Hepatocyte (in vitro differentiated cells): ENCODE data around the gene RPP25L. TPM values are rescaled to one million over a fixed set of nuclear protein-coding genes. Genes with fewer than 3 reads are reported as not detected.
A peak's percentile ranks its signal among the peaks of the same experiment; 100 is the strongest.

Source experiments
- DNase-seq: peaks from one replicate; pipeline ENCODE4 v3.0.0-alpha.2; 2016; ENCODE audit warnings: low spot score
- H2AFZ ChIP-seq: fragments of 200-600 bp; sonication (generic); 2 replicates; pipeline ENCODE4 v1.6.0; 2016; ENCODE audit warnings: antibody characterized with exemption, mild to moderate bottlenecking
- H3K27ac ChIP-seq: fragments of 200-600 bp; sonication (generic); 2 replicates; pipeline ENCODE4 v1.5.1; 2016; ENCODE audit warnings: mild to moderate bottlenecking
- H3K27me3 ChIP-seq: fragments of 200-600 bp; sonication (generic); 2 replicates; pipeline ENCODE4 v1.6.1; 2016
- H3K36me3 ChIP-seq: fragments of 200-600 bp; sonication (generic); replicated peaks from 2 replicates; pipeline ENCODE4 v1.5.1; 2016; ENCODE audit warnings: low read depth; ENCODE audit not compliant: insufficient read depth
- H3K4me1 ChIP-seq: fragments of 200-600 bp; sonication (generic); 2 replicates; pipeline ENCODE4 v1.5.1; 2016; ENCODE audit warnings: mild to moderate bottlenecking, moderate library complexity; ENCODE audit not compliant: insufficient read depth
- H3K4me2 ChIP-seq: fragments of 200-600 bp; sonication (generic); 2 replicates; pipeline ENCODE4 v1.6.0; 2016
- H3K4me3 ChIP-seq: fragments of 200-600 bp; sonication (generic); 2 replicates; pipeline ENCODE4 v1.5.1; 2016; ENCODE audit warnings: mild to moderate bottlenecking
- H3K79me2 ChIP-seq: fragments of 200-600 bp; sonication (generic); 2 replicates; pipeline ENCODE4 v1.6.0; 2017; ENCODE audit warnings: mild to moderate bottlenecking
- H3K9me2 ChIP-seq: fragments of 200-600 bp; sonication (generic); replicated peaks from 2 replicates; pipeline ENCODE4 v1.6.0; 2017; ENCODE audit warnings: mild to moderate bottlenecking; ENCODE audit not compliant: insufficient read depth
- H3K9me3 ChIP-seq: fragments of 200-600 bp; sonication (generic); 2 replicates; pipeline ENCODE4 v1.5.1; 2016; ENCODE audit warnings: low read depth, mild to moderate bottlenecking
- H4K20me1 ChIP-seq: fragments of 200-600 bp; sonication (generic); 2 replicates; pipeline ENCODE4 v1.6.0; 2016; ENCODE audit warnings: mild to moderate bottlenecking; ENCODE audit not compliant: insufficient read depth, poor library complexity, severe bottlenecking
- EZH2 ChIP-seq: fragments of 200-600 bp; sonication (generic); IDR thresholded peaks from 2 replicates; pipeline ENCODE4 v1.6.1; 2016; ENCODE audit warnings: antibody characterized with exemption, mild to moderate bottlenecking, borderline replicate concordance
- EZH2phosphoT487 ChIP-seq: fragments of 200-600 bp; sonication (generic); IDR thresholded peaks from one replicate; pipeline ENCODE4 v1.6.1; 2018; ENCODE audit warnings: antibody characterized with exemption, mild to moderate bottlenecking, low read depth, moderate library complexity; ENCODE audit not compliant: unreplicated experiment, severe bottlenecking
- WGBS: methylation state at CpG from one replicate; pipeline ENCODE4 v1.1.6; 2016; ENCODE audit warnings: low lambda C conversion rate; ENCODE audit errors: missing lambda C conversion rate; 5-methylcytosine and 5-hydroxymethylcytosine counted together
- polyA plus RNA-seq: library from polyadenylated mRNA; unstranded; fragments of >200 nt; fragmentation: Nextera tagmentation; extraction: Ambion mirVana; gene quantifications from 2 replicates; pipeline ENCODE4 v1.2.1, GENCODE V29; 2016
- total RNA-seq: library from RNA; depleted of rRNA; stranded (reverse); fragments of >200 nt; gene quantifications from 2 replicates; pipeline ENCODE4 v1.2.3, GENCODE V29; 2014
- TF ChIP-seq, protein P1 (sequence below): fragments of 200-600 bp; sonication (generic); IDR thresholded peaks from 2 replicates; pipeline ENCODE4 v1.5.1; 2016; ENCODE audit warnings: antibody characterized with exemption, mild to moderate bottlenecking; ENCODE audit not compliant: poor library complexity

The RPP25L gene
- total and polyA plus RNA-seq, 2 experiments from 2014 or later: 30.0 to 35.7 TPM

DNA sequence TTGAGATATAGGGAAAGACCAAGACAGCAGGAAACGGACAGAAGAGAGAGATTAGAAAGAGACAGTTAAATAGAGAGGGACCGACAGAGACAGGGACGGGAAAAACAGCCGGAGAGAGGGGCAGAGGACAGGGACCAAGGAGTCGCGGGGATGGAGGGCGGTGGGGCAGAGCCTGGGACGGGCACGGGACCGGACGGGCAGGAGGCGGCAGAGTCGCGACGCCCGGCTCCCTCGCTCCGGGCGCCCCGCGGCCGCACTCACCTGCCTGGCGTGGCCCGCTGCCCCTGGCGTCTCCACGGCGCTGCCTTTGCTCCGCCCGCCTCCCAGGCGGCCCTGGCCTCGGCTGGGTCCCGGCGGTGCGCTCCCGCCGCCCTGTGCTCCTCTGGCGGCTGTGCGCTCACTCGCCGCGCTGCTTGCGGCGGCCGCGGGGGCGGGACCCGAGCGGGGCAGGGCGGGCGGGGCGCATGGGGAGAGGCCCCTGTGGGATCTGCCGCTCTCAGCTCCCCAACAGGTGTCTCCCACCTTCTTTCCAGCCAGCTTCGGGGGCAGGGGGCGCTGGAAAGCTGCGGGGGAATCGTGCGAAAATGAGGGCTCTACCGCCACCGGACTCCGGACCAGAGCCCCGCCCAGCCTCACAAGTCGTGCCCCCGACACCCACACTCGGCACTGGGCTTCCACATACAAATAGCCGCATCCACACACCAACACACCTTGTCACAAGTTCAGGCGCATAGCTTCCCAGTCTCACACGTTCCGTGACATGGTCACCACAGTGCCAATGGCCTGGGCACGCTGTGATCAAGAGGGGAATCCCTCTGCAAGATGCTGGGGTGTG, 17.0 kb upstream of the RPP25L start, which contains the start of gene ARID3C:
ARID3C (minus strand) TSS at position 411 of the 835 bp plus-strand sequence. CDS start 1,052 bp downstream, outside the sequence.
- peak; percentile 74 for DNase-seq
- TF ChIP-seq, protein P1, sequence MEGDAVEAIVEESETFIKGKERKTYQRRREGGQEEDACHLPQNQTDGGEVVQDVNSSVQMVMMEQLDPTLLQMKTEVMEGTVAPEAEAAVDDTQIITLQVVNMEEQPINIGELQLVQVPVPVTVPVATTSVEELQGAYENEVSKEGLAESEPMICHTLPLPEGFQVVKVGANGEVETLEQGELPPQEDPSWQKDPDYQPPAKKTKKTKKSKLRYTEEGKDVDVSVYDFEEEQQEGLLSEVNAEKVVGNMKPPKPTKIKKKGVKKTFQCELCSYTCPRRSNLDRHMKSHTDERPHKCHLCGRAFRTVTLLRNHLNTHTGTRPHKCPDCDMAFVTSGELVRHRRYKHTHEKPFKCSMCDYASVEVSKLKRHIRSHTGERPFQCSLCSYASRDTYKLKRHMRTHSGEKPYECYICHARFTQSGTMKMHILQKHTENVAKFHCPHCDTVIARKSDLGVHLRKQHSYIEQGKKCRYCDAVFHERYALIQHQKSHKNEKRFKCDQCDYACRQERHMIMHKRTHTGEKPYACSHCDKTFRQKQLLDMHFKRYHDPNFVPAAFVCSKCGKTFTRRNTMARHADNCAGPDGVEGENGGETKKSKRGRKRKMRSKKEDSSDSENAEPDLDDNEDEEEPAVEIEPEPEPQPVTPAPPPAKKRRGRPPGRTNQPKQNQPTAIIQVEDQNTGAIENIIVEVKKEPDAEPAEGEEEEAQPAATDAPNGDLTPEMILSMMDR: no peak
- TF ChIP-seq EZH2 (peak; percentile 47), EZH2phosphoT487 (no peak)
- Histone ChIP-seq H3K9me2 (no peaks in the 10 kb centered on the region), H3K9me3 (no peaks in the 10 kb centered on the region), H2AFZ (no peak within 1 kb of the TSS), H3K36me3 (no peaks in the 10 kb centered on the region), H3K4me3 (peak within 1 kb of the TSS; percentile 23), H3K79me2 (no peaks in the 10 kb centered on the region), H3K4me1 (peaks cover 4% of the 10 kb centered on the region), H3K4me2 (peak within 1 kb of the TSS; percentile 97), H3K27me3 (peaks cover 69% of the 10 kb centered on the region), H3K27ac (no peak within 1 kb of the TSS), H4K20me1 (no peaks in the 10 kb centered on the region)
- 5% methylated on average over 27 of the region's 69 CpGs for WGBS

DNA sequence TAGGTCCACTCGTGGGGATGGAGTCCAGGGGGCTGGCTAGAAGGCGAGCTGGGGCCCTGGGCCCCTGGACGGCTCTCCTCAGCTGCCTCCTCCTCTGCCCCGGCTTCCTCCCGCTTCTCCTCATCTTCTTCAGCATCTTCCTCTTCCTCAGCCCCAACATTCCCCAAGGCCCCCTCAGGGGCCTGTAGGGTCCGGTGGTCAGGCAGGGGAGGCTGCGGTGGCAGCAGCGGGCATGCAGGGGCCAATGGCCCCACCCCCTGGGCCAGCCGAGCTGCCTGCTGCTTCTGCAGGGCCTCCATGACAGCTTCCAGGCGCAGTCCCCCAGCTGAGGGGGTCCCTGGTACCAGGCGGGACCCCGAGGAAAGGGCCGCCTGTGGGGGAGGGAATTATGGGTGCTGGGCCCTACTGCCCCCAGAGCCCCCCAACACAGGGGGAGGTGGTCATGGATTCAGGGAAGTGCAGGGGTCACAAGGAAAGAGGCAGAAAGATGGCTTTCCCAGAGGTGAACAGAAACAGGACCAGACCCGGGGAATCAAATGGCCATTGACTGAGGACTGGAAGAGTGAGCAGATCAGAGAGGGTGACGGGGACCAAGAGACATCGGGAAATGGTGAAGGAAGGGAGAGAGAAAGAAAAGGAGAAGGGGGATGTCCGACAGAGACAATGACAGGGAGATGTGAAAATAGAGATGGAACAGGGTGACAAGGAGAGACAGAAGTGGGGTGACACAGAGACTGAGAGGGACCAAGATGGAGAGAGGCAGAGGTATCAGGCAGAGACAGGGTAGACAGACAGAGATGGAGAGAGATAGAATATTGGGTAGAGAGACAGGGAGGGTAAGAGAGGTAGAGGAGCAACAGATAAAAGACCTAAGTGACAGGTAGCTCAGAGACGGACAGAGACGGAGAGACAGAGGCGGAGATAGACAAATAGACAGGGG, 16.1 kb upstream of the RPP25L start:
- Histone ChIP-seq H3K4me1 (peaks cover 4% of the 10 kb centered on the region), H3K4me3 (no peak overlapping the region), H3K9me2 (no peaks in the 10 kb centered on the region), H3K27me3 (peaks cover 76% of the 10 kb centered on the region), H3K36me3 (no peaks in the 10 kb centered on the region), H3K9me3 (no peaks in the 10 kb centered on the region), H3K27ac (no peak overlapping the region), H3K4me2 (peak overlapping the region; percentile 97), H4K20me1 (no peaks in the 10 kb centered on the region), H3K79me2 (no peaks in the 10 kb centered on the region), H2AFZ (no peak overlapping the region)
- TF ChIP-seq, protein P1: no peak
- TF ChIP-seq EZH2phosphoT487 (no peak), EZH2 (no peak)
- WGBS: 64% methylated on average over 20 of the region's 20 CpGs
- no peak for DNase-seq

DNA sequence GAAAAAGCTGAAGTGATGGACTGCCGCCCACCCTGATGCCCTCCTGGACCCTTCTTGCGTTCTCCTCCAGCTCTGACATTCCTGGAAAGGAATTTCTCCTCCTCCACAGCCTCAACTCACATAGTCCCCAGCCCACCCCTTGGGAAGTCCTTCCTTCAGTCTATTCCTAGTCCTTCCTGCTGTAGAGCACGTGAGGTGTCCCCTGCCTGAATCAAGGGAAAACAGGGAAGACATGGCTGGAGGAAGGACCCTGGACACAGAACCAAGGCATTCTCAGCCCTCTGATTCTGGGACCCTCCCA, 13.2 kb upstream of the RPP25L start:
- Histone ChIP-seq H3K27ac (no peak overlapping the region), H2AFZ (no peak overlapping the region), H3K4me3 (no peak overlapping the region), H3K79me2 (no peaks in the 10 kb centered on the region), H3K27me3 (peaks cover 72% of the 10 kb centered on the region), H3K36me3 (no peaks in the 10 kb centered on the region), H3K4me1 (peaks cover 2% of the 10 kb centered on the region), H3K4me2 (no peak overlapping the region), H3K9me3 (no peaks in the 10 kb centered on the region), H4K20me1 (no peaks in the 10 kb centered on the region), H3K9me2 (no peaks in the 10 kb centered on the region)
- TF ChIP-seq EZH2 (no peak), EZH2phosphoT487 (no peak)
- TF ChIP-seq, protein P1: no peak
- WGBS: 67% methylated on average over 3 of the region's 3 CpGs
- no peak for DNase-seq
